HG03039 (cell line): ENCODE results near the gene VSTM2B.

Experiments used
- ATAC-seq: cut with Tn5 transposase; IDR thresholded peaks from one replicate; pipeline ENCODE4 v1.9.1; 2021; ENCODE audit warnings: mild to moderate bottlenecking, moderate library complexity; ENCODE audit not compliant: unreplicated experiment

VSTM2B gene

GRCh38 chr19:29587059-29587458 is 61.3 kb downstream of the VSTM2B start:
- no peak for ATAC-seq

GRCh38 chr19:29587518-29587986 is 61.8 kb downstream of the VSTM2B start:
- peak; percentile 98 for ATAC-seq

GRCh38 chr19:29588095-29588494 is 62.3 kb downstream of the VSTM2B start:
- no peak for ATAC-seq

- ATAC-seq, result no peak
Observed at GRCh38 chr19:29590278-29590677, 64.5 kb downstream of the VSTM2B start.

GRCh38 chr19:29591670-29592069 is 65.9 kb downstream of the VSTM2B start:
- no peak for ATAC-seq

GRCh38 chr19:29593869-29594268 is 68.1 kb downstream of the VSTM2B start:
- ATAC-seq, result no peak

GRCh38 chr19:29596080-29596727 is 70.4 kb downstream of the VSTM2B start:
- no peak for ATAC-seq

- ATAC-seq, result no peak
Observed at GRCh38 chr19:29596885-29597525, 71.2 kb downstream of the VSTM2B start.

GRCh38 chr19:29598036-29598435 is 72.2 kb downstream of the VSTM2B start:
- no peak for ATAC-seq

GRCh38 chr19:29598496-29598895 is 72.7 kb downstream of the VSTM2B start:
- ATAC-seq, result no peak

- ATAC-seq, result no peak
Observed at GRCh38 chr19:29603308-29603707, 77.5 kb downstream of the VSTM2B start.

- ATAC-seq, result peak; percentile 63
Observed at GRCh38 chr19:29605653-29606419, 80.0 kb downstream of the VSTM2B start, which contains the start of gene POP4. POP4 (plus strand) TSS chr19:29606283; CDS start chr19:29606319, 36 bp downstream.

- peak; percentile 17 for ATAC-seq
Observed at GRCh38 chr19:29606420-29606747, 80.6 kb downstream of the VSTM2B start.

GRCh38 chr19:29609636-29610035 is 83.8 kb downstream of the VSTM2B start:
- ATAC-seq, result no peak

GRCh38 chr19:29610213-29610573 is 84.4 kb downstream of the VSTM2B start:
- ATAC-seq, result no peak

- peak; percentile 57 for ATAC-seq
Observed at GRCh38 chr19:29610574-29611271, 84.9 kb downstream of the VSTM2B start.

- no peak for ATAC-seq
Observed at GRCh38 chr19:29612121-29612520, 86.3 kb downstream of the VSTM2B start.

- ATAC-seq, result no peak
Observed at GRCh38 chr19:29612801-29613595, 87.2 kb downstream of the VSTM2B start.

GRCh38 chr19:29614046-29614445 is 88.3 kb downstream of the VSTM2B start:
- ATAC-seq, result no peak
